GM15510 (cell line): ENCODE results near the gene CXCL12.

ENCODE experiments used
- POLR2A ChIP-seq: IDR thresholded peaks from 3 replicates; pipeline ENCODE4 v1.6.1; 2011; ENCODE audit warnings: borderline replicate concordance; ENCODE audit not compliant: insufficient read length; ENCODE audit errors: extremely low read depth

CXCL12 gene

DNA sequence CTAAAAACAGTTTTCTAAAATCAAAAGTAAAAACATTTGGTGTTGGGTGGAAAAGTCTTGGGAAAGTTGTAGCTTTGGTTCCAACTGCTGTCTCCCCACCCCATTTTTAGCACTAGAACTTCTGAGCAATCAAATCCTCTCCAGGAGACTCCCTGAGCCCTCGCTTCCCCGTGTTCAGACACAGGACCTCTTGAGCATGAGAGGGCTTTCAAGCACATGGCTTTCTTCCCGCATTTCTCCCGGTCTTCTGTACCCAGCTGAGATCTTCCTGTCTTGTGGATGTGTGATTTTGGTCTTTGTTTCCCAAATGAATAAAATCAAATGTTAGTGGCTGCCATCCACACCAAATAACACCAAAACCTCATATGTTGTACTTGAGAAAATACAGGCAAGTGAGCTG is 5.0 kb downstream of the CXCL12 start:
- TF ChIP-seq POLR2A, result no peak

DNA sequence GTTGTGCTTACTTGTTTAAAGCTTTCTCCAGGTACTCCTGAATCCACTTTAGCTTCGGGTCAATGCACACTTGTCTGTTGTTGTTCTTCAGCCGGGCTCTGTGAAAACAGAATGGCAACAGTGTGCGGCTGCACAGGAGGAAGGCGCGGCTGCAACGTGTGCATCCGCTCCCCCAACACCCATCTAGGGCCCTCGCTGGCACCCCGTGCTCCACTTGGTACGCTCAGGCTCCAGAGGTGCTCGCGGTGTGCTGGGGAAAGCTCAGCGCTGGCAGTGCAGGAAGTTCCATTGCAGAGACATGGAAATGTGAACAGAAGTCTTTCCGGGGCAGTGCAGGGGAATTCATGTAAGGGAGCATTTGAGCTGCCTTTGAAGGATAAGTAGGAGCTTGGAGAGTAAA is 6.3 kb downstream of the CXCL12 start:
- TF ChIP-seq POLR2A, result no peak

DNA sequence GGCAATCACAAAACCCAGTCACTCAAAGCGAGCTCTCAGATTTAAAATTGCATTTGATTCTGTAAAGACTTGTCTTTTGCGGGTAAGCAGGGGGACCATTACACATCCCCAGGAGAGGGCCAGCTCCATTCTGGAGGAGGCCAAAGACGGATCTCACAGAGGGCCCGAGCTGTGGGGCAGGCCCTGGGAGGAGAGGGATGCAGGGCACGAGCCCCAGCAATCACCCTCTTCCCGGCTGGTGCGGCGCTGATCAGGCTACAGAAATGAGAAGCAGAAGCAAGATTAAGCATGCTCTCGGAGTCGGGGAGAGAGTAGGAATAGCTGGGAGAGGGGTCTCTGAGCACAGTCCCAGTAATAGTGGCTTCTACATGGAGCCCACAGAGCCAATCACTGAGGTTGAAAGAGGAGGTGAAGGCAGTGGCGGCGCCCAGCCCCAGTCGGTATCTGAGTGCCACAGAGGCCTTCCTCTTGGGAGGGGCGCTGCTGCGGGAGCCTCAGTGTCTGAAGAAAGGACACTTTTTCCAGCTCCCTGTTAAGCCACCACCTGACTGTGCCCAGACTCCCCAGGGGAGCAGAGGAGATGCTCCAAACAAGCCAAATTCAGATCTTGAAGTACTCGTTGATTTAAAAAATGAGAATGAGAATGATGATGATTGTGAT is 7.1 kb downstream of the CXCL12 start:
- TF ChIP-seq POLR2A, result no peak

DNA sequence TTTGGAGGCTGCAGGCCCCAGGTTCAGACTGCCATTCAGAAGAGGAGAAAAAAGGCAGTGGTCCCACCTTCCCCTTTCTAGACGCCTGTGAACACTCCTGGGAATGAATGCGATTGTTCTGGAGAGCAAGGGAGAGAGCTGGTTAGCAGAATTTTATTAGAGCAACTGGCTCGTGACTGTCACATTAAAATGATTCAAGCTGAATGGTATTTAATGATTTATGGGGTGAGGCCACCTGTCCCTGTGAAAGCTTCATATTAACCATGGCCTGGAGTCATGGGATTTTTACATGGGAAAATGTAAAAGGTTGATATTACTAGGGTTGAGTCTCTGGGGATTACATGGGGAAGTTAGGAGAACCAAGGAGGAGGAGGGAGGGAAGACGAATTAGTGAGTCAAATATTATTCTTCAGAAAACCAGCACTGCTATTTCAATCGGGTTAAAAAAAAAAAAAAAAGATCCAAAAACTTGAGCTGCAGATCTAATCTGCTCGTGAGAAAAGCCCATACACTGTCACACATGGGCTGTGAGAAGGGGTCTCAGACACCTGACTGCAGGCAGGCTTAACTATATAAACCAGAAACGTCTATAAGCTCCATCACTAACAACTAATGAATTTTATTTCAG is 8.3 kb downstream of the CXCL12 start:
- TF ChIP-seq POLR2A, result no peak

DNA sequence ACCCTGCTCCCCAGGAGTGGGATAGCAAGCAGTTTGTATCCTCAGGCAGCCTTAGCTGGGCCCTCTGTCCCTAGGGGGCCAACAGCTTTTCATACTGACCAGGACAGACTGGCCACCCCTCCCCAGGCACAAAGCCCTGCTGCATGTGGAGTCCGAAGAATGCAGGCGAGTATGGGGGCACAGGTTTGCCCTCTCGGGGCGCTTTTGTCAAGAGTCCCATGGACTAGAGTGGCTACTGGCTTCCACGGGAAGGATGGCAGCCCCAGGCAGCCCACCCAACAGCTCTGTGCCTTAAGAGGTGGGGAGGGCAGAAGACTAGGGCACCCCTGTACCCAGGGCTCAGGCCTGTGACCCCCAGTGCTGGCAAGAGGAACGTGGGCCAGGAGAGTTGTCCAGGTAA is 10.7 kb downstream of the CXCL12 start:
- no peak for TF ChIP-seq POLR2A

DNA sequence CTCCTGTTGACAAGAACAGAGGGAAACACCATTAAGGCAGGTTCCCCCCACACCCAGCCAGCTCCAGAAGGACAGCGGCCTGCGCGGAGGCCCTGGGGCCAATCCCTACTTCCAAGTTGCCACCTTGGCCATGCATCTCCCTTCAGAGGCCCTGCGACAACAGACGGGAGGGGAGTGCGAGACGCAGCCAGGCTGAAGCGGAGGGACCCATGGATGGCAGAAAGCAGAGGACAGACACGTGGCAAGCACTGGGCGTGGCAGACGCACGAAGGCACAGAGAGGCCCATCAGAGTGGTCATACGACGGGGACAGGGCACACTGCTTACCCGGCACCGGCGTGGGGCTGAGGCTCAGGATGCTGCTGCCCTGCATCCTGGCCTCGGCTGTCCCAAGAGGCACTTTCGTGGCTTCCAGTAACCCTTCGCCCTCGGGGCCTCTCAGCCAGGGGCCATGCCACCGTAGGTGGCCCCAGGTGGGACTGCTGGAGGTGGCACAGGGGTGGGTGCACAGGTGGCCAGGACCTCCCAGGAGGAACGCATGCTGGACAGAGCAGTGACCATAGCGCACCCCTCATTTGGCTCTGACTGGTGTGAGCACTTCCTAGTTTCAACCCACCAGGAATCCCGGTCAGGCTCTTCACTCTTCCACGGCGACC is 11.4 kb downstream of the CXCL12 start:
- no peak for TF ChIP-seq POLR2A

DNA sequence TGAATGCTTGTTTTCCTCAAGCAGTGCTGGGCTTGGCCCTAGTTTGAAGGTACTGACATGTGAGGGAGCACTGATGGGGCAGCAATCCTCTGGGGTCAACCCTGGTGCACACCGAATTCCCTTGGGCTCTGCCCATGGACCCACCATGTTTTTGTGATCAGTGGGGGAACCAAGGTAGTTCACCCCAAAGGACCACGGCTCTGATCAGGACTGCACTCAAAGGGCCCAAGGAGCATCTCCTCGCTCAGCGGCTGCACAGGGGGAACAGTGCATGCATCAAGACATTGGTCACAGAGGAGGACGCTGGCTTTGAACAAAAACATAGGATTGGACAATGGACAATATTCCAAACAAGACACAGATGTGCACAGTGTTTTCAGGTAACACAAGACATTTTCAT is 12.7 kb downstream of the CXCL12 start:
- no peak for TF ChIP-seq POLR2A

DNA sequence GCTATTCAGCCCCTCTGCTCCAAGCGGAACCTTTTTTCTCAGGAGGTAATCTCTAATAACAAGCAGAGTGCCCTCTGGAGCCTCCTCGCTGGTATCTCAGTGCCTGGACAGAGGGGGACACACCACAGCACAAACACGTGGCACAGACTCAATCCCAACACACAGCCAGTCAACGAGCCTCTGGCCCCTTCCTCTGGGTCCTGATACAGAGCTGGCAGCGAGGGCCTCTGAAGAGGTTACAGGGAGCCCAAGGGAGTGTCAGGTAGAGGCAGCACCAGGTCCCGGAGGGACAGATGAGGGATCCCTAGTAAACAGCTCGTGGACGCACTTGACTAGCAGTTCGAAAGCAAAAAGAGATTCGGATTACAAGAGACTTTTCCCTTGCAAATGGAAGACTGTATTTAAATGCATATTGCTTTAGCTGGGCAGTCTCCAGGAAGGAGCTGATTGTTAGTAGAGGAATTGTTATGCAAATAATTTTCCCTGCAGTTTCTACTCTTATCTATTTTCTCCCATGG is 14.1 kb downstream of the CXCL12 start:
- no peak for TF ChIP-seq POLR2A

DNA sequence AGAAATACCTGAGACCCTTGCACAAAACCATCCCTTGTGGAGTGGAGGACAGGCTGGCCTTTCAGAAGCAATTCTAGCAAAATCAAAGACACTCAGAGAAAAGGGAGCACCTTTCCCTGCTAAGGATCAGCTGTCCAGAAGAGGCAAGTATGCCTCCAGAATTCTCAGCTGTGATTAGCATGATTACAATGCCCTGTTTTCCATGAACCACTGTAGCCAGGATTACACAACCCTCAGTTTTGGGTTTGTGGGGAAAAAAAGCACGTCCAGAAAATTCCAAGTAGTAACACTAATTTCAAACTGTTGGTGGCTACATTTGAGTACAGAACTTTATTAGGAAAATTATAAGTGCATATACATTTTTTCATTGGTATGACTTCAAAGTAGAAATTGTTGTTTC is 15.0 kb downstream of the CXCL12 start:
- no peak for TF ChIP-seq POLR2A

DNA sequence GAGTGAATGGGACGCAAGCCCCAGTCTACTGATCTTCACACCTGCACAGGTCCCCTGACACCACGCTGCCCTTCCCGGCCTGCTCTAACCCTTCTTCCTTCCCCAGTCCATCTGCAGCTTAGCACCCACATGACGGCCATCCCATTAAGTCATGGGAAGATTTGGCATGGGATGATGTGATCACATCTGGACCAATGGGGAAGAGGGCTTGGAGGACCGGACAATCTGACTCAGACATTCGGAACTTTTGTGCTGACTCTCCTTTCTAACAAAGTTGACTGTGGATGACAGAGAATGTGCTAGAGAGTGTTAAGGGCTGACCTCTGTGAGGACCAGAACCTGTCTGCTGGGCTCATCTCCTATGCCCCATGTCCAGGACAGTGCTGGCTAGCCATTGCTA is 15.6 kb downstream of the CXCL12 start:
- TF ChIP-seq POLR2A, result no peak

DNA sequence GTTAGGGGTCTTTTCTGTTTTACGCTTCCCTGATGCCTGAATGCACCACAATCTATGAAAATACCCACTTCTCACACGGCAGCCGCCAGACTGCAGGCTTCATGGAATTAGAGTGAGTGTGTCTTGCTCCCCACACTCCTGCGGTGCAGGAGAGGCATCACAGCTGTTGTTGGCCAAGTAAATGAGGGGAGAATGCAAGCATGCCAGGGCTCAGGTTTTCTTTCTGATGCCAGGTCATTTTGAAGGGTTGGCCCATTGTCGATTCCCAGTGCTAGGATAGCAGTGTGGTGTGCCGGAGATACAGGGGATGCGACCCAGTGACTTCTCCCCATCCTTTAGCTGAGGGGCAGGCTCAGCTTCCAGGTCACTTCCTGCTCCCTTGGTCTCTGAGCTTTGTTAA is 16.3 kb downstream of the CXCL12 start:
- no peak for TF ChIP-seq POLR2A

DNA sequence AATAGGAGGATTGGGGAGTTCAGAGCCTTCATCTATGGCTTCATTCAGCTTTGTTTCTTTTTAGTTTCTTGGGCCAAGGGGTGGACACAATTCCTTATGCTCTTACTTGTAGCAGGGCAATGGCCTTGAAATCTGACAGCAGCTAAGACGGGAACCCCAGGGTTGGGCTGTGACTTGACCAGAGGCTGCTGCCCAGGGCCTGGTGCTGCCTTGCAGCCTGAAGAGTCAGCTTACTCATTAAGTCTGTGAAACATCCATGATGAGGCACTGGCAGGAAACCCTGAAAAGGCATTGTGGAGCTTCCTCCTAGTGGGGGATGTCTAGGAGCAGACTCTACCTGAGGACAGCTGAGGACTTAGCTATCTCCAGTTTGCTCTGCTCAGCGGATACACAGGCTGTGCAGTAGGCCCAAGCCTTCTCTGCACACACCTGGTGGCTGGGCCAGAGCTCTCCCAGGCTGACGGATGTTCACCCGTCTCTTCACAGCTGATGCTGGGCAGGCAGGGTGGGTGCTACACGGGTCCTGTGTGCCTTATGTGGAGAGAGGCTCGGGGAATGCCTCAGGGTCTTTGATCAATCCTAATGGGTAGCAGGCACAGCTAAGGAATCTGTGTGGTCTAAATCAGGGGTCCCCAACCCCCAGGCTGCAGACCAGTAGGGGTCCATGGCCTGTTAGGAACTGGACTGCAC is 17.8 kb downstream of the CXCL12 start:
- no peak for TF ChIP-seq POLR2A

DNA sequence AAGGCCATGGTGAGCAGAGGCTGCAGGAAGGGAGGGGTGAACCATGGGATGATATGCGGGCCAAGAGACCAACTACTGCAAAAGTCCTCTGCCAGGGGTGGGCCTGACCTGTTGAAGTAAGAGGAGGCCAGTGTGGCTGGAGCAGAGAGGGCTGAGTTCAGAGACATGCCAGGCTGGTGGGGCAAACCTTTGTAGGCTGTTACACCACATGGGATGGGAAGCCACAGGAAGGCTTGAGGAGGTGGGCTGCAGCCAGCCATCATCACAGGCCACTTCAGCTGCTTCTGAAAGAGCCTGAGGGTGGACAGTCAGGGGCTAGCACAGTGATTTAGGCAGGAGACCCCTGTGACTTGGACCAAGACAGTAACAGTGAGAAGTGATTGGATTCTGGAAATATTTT is 20.3 kb downstream of the CXCL12 start:
- no peak for TF ChIP-seq POLR2A

DNA sequence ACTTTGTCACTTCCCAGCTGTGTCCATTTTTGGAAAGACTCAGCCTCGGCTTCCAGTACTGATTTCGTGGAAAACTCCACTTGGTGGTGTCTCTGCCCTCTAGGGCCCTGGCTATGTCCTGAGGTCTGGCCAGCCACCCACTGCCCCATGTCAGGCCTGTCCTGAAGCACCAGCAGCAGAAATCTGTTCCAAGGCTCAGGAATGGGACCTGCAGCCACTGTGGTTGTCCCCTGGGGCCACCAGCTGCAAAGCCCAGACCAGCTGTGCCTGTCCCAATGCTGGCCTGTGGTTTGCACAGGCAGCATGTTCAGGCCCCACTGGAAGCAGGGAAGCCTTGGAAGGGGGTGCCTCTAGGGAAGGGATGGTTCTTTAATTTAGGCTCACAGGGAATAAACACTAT is 21.2 kb downstream of the CXCL12 start:
- no peak for TF ChIP-seq POLR2A
